Thymus (tissue), 11 donors: ENCODE results near the gene CPT2. TPM values are rescaled to one million over a fixed set of nuclear protein-coding genes. Genes with fewer than 3 reads are reported as not detected.

ENCODE experiments used
- DNase-seq, 9 donors: peaks; one replicate each; pipeline ENCODE4 v3.0.0-alpha.2; 2013; ENCODE audit warnings: low spot score in 9 of 9, low read depth in 6 of 9, missing footprints in 1 of 9
- H3K27ac ChIP-seq, 2 donors: one replicate each; pipeline ENCODE4 v1.5.1; 2013; ENCODE audit warnings: control low read depth in 1 of 2, low read depth in 1 of 2, low read length in 1 of 2, mild to moderate bottlenecking in 1 of 2, moderate library complexity in 1 of 2
- H3K27me3 ChIP-seq, 2 donors: one replicate each; pipeline ENCODE4 v1.5.1; 2013; ENCODE audit warnings: low read length in 1 of 2; ENCODE audit not compliant: control insufficient read depth in 2 of 2, insufficient read depth in 1 of 2
- H3K36me3 ChIP-seq, 2 donors: one replicate each; pipeline ENCODE4 v1.5.1; 2013; ENCODE audit warnings: low read length in 1 of 2, mild to moderate bottlenecking in 1 of 2, moderate library complexity in 1 of 2; ENCODE audit not compliant: control insufficient read depth in 2 of 2, insufficient read depth in 2 of 2
- H3K4me1 ChIP-seq, 2 donors: one replicate each; pipeline ENCODE4 v1.5.1; 2013; ENCODE audit warnings: low read length in 2 of 2; ENCODE audit not compliant: control insufficient read depth in 2 of 2, insufficient read depth in 2 of 2
- H3K4me3 ChIP-seq, 2 donors: one replicate each; pipeline ENCODE4 v1.5.1; 2013; ENCODE audit warnings: low read length in 2 of 2, control low read depth in 1 of 2, mild to moderate bottlenecking in 1 of 2
- H3K9me3 ChIP-seq, 2 donors: one replicate each; pipeline ENCODE4 v1.5.1; 2013; ENCODE audit warnings: low read length in 1 of 2, mild to moderate bottlenecking in 1 of 2; ENCODE audit not compliant: control insufficient read depth in 2 of 2, insufficient read depth in 1 of 2
- WGBS: extraction: QIAGEN DNeasy Blood & Tissue Kit; methylation state at CpG from one replicate; pipeline ENCODE4 v1.1.7; 2013; 5-methylcytosine and 5-hydroxymethylcytosine counted together
- polyA plus RNA-seq: library from polyadenylated mRNA; stranded (reverse); fragments of 200-250 nt; gene quantifications from one replicate; pipeline ENCODE4 v1.2.3, GENCODE V29; 2013
- total RNA-seq: library from RNA; stranded (reverse); fragments of 120-200 nt; gene quantifications from one replicate; pipeline ENCODE4 v1.2.4, GENCODE V29; 2013
- donor health status: healthy.

The CPT2 gene
- total and polyA plus RNA-seq, 2 donors, result 15.5 to 17.0 TPM

GRCh38 chr1:53220171-53220961 lies 23.7 kb downstream of the CPT2 start, which contains the start of gene CZIB:
CZIB (minus strand) TSS chr1:53220634; CDS start chr1:53220575, 59 bp downstream.
- DNase-seq, result peak; percentile 78 to 95 (median 86)
- H3K4me1 ChIP-seq, result peaks cover 11% of the 10 kb centered on the region in 2 donors
- peaks cover 14 to 16% of the 10 kb centered on the region in 2 donors for H3K36me3 ChIP-seq
- peak within 1 kb of the TSS; percentile 96 to 99 for H3K27ac ChIP-seq
- H3K27me3 ChIP-seq, result no peaks in the 10 kb centered on the region
- no peaks in the 10 kb centered on the region for H3K9me3 ChIP-seq
- under 1% methylated on average over 61 of the region's 61 CpGs for WGBS
- H3K4me3 ChIP-seq, result peak within 1 kb of the TSS; percentile 53 to 95

- Histone ChIP-seq H3K4me1 (peaks cover 11% of the 10 kb centered on the region in 2 donors), H3K4me3 (peak overlapping the region; percentile 53 to 95), H3K27ac (peak overlapping the region; percentile 96 to 99), H3K27me3 (no peaks in the 10 kb centered on the region), H3K36me3 (peaks cover 11 to 16% of the 10 kb centered on the region in 2 donors), H3K9me3 (no peaks in the 10 kb centered on the region)
- 76% methylated on average over 3 of the region's 3 CpGs for WGBS
- DNase-seq, result no peak
Measured at GRCh38 chr1:53220962-53221286, 24.3 kb downstream of the CPT2 start.

- Histone ChIP-seq H3K4me1 (peaks cover 13 to 19% of the 10 kb centered on the region in 2 donors), H3K9me3 (peaks cover 0 to 7% of the 10 kb centered on the region in 2 donors), H3K27me3 (peaks cover 0 to 3% of the 10 kb centered on the region in 2 donors), H3K27ac (no peak overlapping the region), H3K4me3 (peak overlapping the region; percentile 79 to 96), H3K36me3 (peaks cover 26 to 31% of the 10 kb centered on the region in 2 donors)
- 40% methylated on average over 8 of the region's 8 CpGs for WGBS
- DNase-seq, result no peak
Measured at GRCh38 chr1:53237638-53238037, 41.0 kb downstream of the CPT2 start.

- peaks cover 0 to 3% of the 10 kb centered on the region in 2 donors for H3K27me3 ChIP-seq
- H3K4me3 ChIP-seq, result peak within 1 kb of the TSS; percentile 79 to 96
- 5% methylated on average over 64 of the region's 64 CpGs for WGBS
- peak; percentile 88 to 96 (median 90) for DNase-seq
- peaks cover 13 to 19% of the 10 kb centered on the region in 2 donors for H3K4me1 ChIP-seq
- peak within 1 kb of the TSS; percentile 44 to 71 for H3K27ac ChIP-seq
- H3K9me3 ChIP-seq, result peaks cover 0 to 7% of the 10 kb centered on the region in 2 donors
- H3K36me3 ChIP-seq, result peaks cover 21 to 24% of the 10 kb centered on the region in 2 donors
Measured at GRCh38 chr1:53238197-53239155, 41.9 kb downstream of the CPT2 start, which contains the start of gene MAGOH. MAGOH (minus strand) TSS chr1:53238518; CDS start chr1:53238448, 70 bp downstream.

DNA sequence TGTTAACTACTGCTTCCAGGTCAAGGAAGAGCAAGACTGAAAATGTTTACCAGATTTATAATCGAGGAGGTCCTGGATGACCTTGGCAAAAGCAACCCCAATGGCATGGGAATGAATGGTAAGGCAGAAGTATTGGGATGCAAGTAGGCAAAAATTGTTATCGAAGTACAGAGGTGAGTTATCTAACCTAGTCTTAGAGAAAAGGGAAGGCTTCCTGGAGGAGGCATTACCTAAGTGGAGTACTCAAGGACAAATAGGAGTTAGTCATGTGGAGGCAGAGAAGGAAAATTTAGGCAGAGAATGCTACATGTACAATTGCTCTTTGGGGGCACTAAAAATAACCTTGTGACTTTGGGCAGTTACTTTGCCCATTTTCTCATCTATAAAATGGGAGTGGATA lies 45.2 kb downstream of the CPT2 start:
- no peak overlapping the region for H3K27ac ChIP-seq
- H3K27me3 ChIP-seq, result peaks cover 0 to 3% of the 10 kb centered on the region in 2 donors

GRCh38 chr1:53242381-53242780 lies 45.8 kb downstream of the CPT2 start:
- Histone ChIP-seq H3K4me1 (peaks cover 10 to 11% of the 10 kb centered on the region in 2 donors), H3K27ac (no peak overlapping the region), H3K9me3 (peaks cover 0 to 7% of the 10 kb centered on the region in 2 donors), H3K36me3 (peaks cover 2 to 7% of the 10 kb centered on the region in 2 donors), H3K4me3 (no peak overlapping the region), H3K27me3 (peaks cover 0 to 3% of the 10 kb centered on the region in 2 donors)
- 95% methylated on average over 4 of the region's 4 CpGs for WGBS
- DNase-seq, result no peak

More for the DNA sequence above, 45.2 kb downstream of the CPT2 start:
- peaks cover 0 to 7% of the 10 kb centered on the region in 2 donors for H3K9me3 ChIP-seq
- 97% methylated on average over 2 of the region's 2 CpGs for WGBS
- no peak for DNase-seq
- H3K36me3 ChIP-seq, result peaks cover 2 to 4% of the 10 kb centered on the region in 2 donors
- no peak overlapping the region for H3K4me3 ChIP-seq
- peaks cover 13 to 16% of the 10 kb centered on the region in 2 donors for H3K4me1 ChIP-seq

- WGBS, result 75% methylated on average over 4 of the region's 4 CpGs
- Histone ChIP-seq H3K4me3 (no peak overlapping the region), H3K27me3 (peaks cover 0 to 3% of the 10 kb centered on the region in 2 donors), H3K27ac (no peak overlapping the region), H3K9me3 (no peaks in the 10 kb centered on the region), H3K36me3 (peaks cover 2 to 18% of the 10 kb centered on the region in 2 donors), H3K4me1 (peaks cover under 1 to 2% of the 10 kb centered on the region in 2 donors)
- DNase-seq, result no peak
Measured at GRCh38 chr1:53244141-53244540, 47.5 kb downstream of the CPT2 start.

- Histone ChIP-seq H3K36me3 (peaks cover 7 to 35% of the 10 kb centered on the region in 2 donors), H3K4me3 (no peak overlapping the region), H3K27me3 (no peaks in the 10 kb centered on the region), H3K4me1 (no peaks in the 10 kb centered on the region), H3K27ac (no peak overlapping the region), H3K9me3 (no peaks in the 10 kb centered on the region)
- 98% methylated on average over 4 of the region's 4 CpGs for WGBS
- DNase-seq, result no peak
Measured at GRCh38 chr1:53246261-53247134, 49.9 kb downstream of the CPT2 start.
